Thyroid gland (tissue), 4 donors: ENCODE measurements around the gene ABCA4. TPM values are rescaled to one million over a fixed set of nuclear protein-coding genes. Genes with fewer than 3 reads are reported as not detected.

ENCODE experiments used
- DNase-seq, 2 donors: peaks; one replicate each; pipeline ENCODE4 v3.0.0-alpha.2; 2019
- H3K27ac ChIP-seq, 3 donors: fragments of 200-600 bp; sonication (generic); 1 replicate in 2 of 3; 2 replicates in 1 of 3; pipeline ENCODE4 v1.5.1; 2016 to 2019; ENCODE audit warnings: mild to moderate bottlenecking in 1 of 3, moderate library complexity in 1 of 3
- H3K27me3 ChIP-seq: fragments of 200-600 bp; sonication (generic); one replicate; pipeline ENCODE4 v1.5.1; 2019
- H3K36me3 ChIP-seq, 2 donors: fragments of 200-600 bp; sonication (generic); one replicate each; pipeline ENCODE4 v1.5.1; 2016 to 2019
- H3K4me1 ChIP-seq, 2 donors: fragments of 200-600 bp; sonication (generic); one replicate each; pipeline ENCODE4 v1.5.1; 2017 to 2019
- H3K4me3 ChIP-seq, 3 donors: fragments of 200-600 bp; sonication (generic); replicated peaks in 1 of 3; 1 replicate in 2 of 3; 2 replicates in 1 of 3; pipeline ENCODE4 v1.5.1; 2016; ENCODE audit warnings: mild to moderate bottlenecking in 1 of 3
- H3K9me3 ChIP-seq: fragments of 200-600 bp; sonication (generic); one replicate; pipeline ENCODE4 v1.5.1; 2017
- POLR2A ChIP-seq, 2 donors: fragments of 450-650 bp; IDR thresholded peaks; one replicate each; pipeline ENCODE4 v1.6.1; 2017; ENCODE audit warnings: antibody characterized with exemption in 2 of 2, mild to moderate bottlenecking in 2 of 2, moderate library complexity in 1 of 2
- WGBS, 2 donors: methylation state at CpG; one replicate each; pipeline ENCODE4 v1.1.5; 2017; 5-methylcytosine and 5-hydroxymethylcytosine counted together
- intact Hi-C: fragments of 100-400 bp; cut with DNase I; formaldehyde crosslinking; loops from one replicate; pipeline ENCODE4 v1.15.1; 2023
- total RNA-seq, 4 donors: library from RNA; depleted of rRNA; stranded (reverse); fragments of >200 nt; gene quantifications; one replicate each; pipeline ENCODE4 v1.2.3, GENCODE V29; 2016
- TF ChIP-seq, protein P1 (sequence below), 6 experiments: fragments of 200-600 bp in 3 of 6; fragments of 450-650 bp in 3 of 6; sonication (generic) in 3 of 6; IDR thresholded peaks; one replicate each; pipeline ENCODE4 v1.5.1; 2016 to 2019; ENCODE audit warnings: antibody characterized with exemption in 6 of 6, mild to moderate bottlenecking in 2 of 6, inconsistent platforms in 1 of 6, moderate library complexity in 1 of 6

ABCA4 gene
- total RNA-seq, 4 donors from 2014 or later = 0.44 to 1.0 (median 0.82) TPM

- Histone ChIP-seq H3K4me3 (no peak overlapping the region), H3K36me3 (no peaks in the 10 kb centered on the region), H3K27me3 (no peaks in the 10 kb centered on the region), H3K4me1 (peaks cover 10 to 25% of the 10 kb centered on the region in 2 donors), H3K9me3 (no peaks in the 10 kb centered on the region), H3K27ac (no peak overlapping the region)
- TF ChIP-seq, protein P1, sequence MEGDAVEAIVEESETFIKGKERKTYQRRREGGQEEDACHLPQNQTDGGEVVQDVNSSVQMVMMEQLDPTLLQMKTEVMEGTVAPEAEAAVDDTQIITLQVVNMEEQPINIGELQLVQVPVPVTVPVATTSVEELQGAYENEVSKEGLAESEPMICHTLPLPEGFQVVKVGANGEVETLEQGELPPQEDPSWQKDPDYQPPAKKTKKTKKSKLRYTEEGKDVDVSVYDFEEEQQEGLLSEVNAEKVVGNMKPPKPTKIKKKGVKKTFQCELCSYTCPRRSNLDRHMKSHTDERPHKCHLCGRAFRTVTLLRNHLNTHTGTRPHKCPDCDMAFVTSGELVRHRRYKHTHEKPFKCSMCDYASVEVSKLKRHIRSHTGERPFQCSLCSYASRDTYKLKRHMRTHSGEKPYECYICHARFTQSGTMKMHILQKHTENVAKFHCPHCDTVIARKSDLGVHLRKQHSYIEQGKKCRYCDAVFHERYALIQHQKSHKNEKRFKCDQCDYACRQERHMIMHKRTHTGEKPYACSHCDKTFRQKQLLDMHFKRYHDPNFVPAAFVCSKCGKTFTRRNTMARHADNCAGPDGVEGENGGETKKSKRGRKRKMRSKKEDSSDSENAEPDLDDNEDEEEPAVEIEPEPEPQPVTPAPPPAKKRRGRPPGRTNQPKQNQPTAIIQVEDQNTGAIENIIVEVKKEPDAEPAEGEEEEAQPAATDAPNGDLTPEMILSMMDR (IDR thresholded peaks at IDR 0.05) = no peak
- no peak for TF ChIP-seq POLR2A (IDR thresholded peaks at IDR 0.05)
- WGBS, 2 donors = 80 to 95% methylated on average over 4 of the region's 4 CpGs
- DNase-seq = no peak
- intact Hi-C loops = no loop called here
Measured at GRCh38 chr1:94110021-94110761, 10.8 kb downstream of the ABCA4 start.

- Histone ChIP-seq H3K4me1 (peaks cover 12 to 26% of the 10 kb centered on the region in 2 donors), H3K9me3 (no peaks in the 10 kb centered on the region), H3K27me3 (no peaks in the 10 kb centered on the region), H3K36me3 (no peaks in the 10 kb centered on the region), H3K27ac (no peak overlapping the region), H3K4me3 (no peak overlapping the region)
- intact Hi-C loops = no loop called here
- TF ChIP-seq, protein P1 (IDR thresholded peaks at IDR 0.05) = no peak
- TF ChIP-seq POLR2A (IDR thresholded peaks at IDR 0.05) = no peak
- 69 to 73% methylated on average over 4 of the region's 4 CpGs for WGBS, 2 donors
- no peak for DNase-seq
Measured at GRCh38 chr1:94109478-94109877, 11.5 kb downstream of the ABCA4 start.

GRCh38 chr1:94107141-94107540 is 13.8 kb downstream of the ABCA4 start:
- no peaks in the 10 kb centered on the region for H3K27me3 ChIP-seq
- no peaks in the 10 kb centered on the region for H3K9me3 ChIP-seq
- H3K27ac ChIP-seq = no peak overlapping the region
- TF ChIP-seq, protein P1 (IDR thresholded peaks at IDR 0.05) = no peak
- no peak for TF ChIP-seq POLR2A (IDR thresholded peaks at IDR 0.05)
- H3K36me3 ChIP-seq = no peaks in the 10 kb centered on the region
- H3K4me3 ChIP-seq = no peak overlapping the region
- H3K4me1 ChIP-seq = peaks cover 20 to 27% of the 10 kb centered on the region in 2 donors
- WGBS, 2 donors = 96 to 98% methylated on average over 6 of the region's 6 CpGs
- intact Hi-C loops = no loop called here
- no peak for DNase-seq

DNA sequence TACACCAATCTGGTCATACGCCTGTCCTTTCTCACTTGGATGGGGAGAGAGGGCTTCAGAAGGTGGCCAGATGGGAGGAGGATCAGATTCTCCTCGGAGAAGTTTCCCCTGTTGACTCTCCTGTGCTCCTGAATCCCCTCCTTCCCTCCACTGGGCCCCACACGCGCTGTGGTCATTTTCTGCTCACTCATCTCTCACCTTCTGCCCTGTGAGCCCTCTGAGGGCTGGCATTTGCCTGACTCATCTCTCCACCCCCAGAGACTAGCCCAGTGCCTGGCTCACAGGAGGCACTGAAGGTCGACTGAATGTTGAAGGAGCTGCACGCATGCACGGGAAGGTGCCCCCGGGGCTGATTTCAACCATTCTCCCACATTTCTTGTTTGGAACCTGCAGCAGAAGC is 14.2 kb downstream of the ABCA4 start:
- Histone ChIP-seq H3K27me3 (no peaks in the 10 kb centered on the region), H3K36me3 (no peaks in the 10 kb centered on the region), H3K9me3 (no peaks in the 10 kb centered on the region), H3K4me3 (no peak overlapping the region), H3K4me1 (peaks cover 20 to 30% of the 10 kb centered on the region in 2 donors), H3K27ac (no peak overlapping the region)
- TF ChIP-seq, protein P1 (IDR thresholded peaks at IDR 0.05) = no peak
- TF ChIP-seq POLR2A (IDR thresholded peaks at IDR 0.05) = no peak
- 85 to 92% methylated on average over 8 of the region's 8 CpGs for WGBS, 2 donors
- no peak for DNase-seq
- intact Hi-C loops = no loop called here

DNA sequence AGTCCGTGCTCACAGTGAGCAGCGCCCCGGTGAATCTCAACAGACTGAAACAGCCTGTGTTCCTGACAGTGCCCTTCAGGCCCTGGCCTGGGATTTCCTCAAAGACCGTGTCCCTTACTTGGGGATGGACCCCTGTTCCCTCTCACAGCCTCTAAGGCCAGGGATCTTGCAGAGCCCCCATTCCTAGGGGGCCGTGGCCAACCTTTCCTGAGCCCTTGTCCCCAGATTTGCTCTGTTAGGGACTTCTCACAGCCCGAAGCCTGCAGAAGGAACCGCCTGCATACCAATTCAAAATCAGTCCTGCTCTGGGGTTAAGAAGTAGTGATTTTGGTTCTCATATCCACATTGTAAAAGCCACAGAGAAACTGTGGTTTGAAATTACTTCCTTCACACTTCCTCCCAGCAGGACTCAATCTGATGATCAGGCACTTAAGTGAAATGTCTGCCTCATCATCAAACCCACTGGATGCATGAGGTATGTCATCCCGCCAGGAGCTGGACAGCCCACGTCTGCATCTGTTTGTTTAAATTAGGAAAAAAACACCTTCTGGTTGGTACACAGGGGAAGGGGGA is 14.9 kb downstream of the ABCA4 start:
- no peaks in the 10 kb centered on the region for H3K9me3 ChIP-seq
- 72 to 82% methylated on average over 5 to 6 of the region's 9 CpGs for WGBS, 2 donors

More for the DNA sequence above, 14.9 kb downstream of the ABCA4 start:
- H3K36me3 ChIP-seq = no peaks in the 10 kb centered on the region
- no peak overlapping the region for H3K4me3 ChIP-seq
- peaks cover 26 to 36% of the 10 kb centered on the region in 2 donors for H3K4me1 ChIP-seq
- TF ChIP-seq POLR2A (IDR thresholded peaks at IDR 0.05) = no peak
- TF ChIP-seq, protein P1 (IDR thresholded peaks at IDR 0.05) = no peak
- H3K27ac ChIP-seq = no peak overlapping the region
- no peaks in the 10 kb centered on the region for H3K27me3 ChIP-seq
- intact Hi-C loops = no loop called here
- DNase-seq = no peak
